Neural cell (in vitro differentiated cells): ENCODE measurements around the gene ISCA2. TPM values are rescaled to one million over a fixed set of nuclear protein-coding genes. Genes with fewer than 3 reads are reported as not detected.

Experiments
- H2AFZ ChIP-seq: fragments of 200-600, 300-800 bp; sonication (generic), shearing (Covaris generic); 2 replicates; pipeline ENCODE4 v1.6.0; 2014; ENCODE audit warnings: low read depth, mild to moderate bottlenecking, antibody characterized with exemption, low read length, moderate library complexity
- H3F3A ChIP-seq: fragments of 200-600 bp; shearing (Covaris generic); 2 replicates; pipeline ENCODE4 v1.6.1; 2016; ENCODE audit warnings: mild to moderate bottlenecking, moderate library complexity, mixed read lengths, antibody characterized with exemption, low read length; ENCODE audit not compliant: insufficient read depth, poor library complexity, severe bottlenecking
- H3K27ac ChIP-seq: fragments of 200-600, 300-800 bp; sonication (generic), shearing (Covaris generic); 2 replicates; pipeline ENCODE4 v1.5.1; 2014; ENCODE audit warnings: mild to moderate bottlenecking, low read length, moderate library complexity
- H3K27me3 ChIP-seq: fragments of 300-800, 200-600 bp; sonication (generic), shearing (Covaris generic); 2 replicates; pipeline ENCODE4 v1.6.0; 2014; ENCODE audit warnings: mild to moderate bottlenecking, low read depth, low read length, moderate library complexity; ENCODE audit not compliant: insufficient read depth
- H3K36me3 ChIP-seq: fragments of 300-800, 200-600 bp; sonication (generic), shearing (Covaris generic); 2 replicates; pipeline ENCODE4 v1.5.1; 2014; ENCODE audit warnings: mild to moderate bottlenecking, antibody characterized with exemption, low read length, moderate library complexity; ENCODE audit not compliant: insufficient read depth
- H3K4me2 ChIP-seq: fragments of 300-800, 200-600 bp; sonication (generic), shearing (Covaris generic); 2 replicates; pipeline ENCODE4 v1.6.0; 2014; ENCODE audit warnings: mild to moderate bottlenecking, low read length
- H3K4me3 ChIP-seq: fragments of 300-800, 200-600 bp; sonication (generic), shearing (Covaris generic); 2 replicates; pipeline ENCODE4 v1.5.1; 2014; ENCODE audit warnings: mild to moderate bottlenecking, low read length, moderate library complexity
- H3K79me2 ChIP-seq: fragments of 200-600 bp; shearing (Covaris generic); replicated peaks from 2 replicates; pipeline ENCODE4 v1.6.0; 2014; ENCODE audit warnings: mild to moderate bottlenecking, low read length, moderate library complexity; ENCODE audit not compliant: insufficient read depth
- H3K9ac ChIP-seq: fragments of 300-800, 200-600 bp; sonication (generic), shearing (Covaris generic); 2 replicates; pipeline ENCODE4 v1.6.1; 2016; ENCODE audit warnings: mild to moderate bottlenecking, low read length, mixed read lengths
- H3K9me2 ChIP-seq: fragments of 200-600 bp; shearing (Covaris generic); 2 replicates; pipeline ENCODE4 v1.6.1; 2016; ENCODE audit warnings: mild to moderate bottlenecking, low read length, mixed read lengths; ENCODE audit not compliant: insufficient read depth
- H3K9me3 ChIP-seq: fragments of 200-600, 300-800 bp; sonication (generic), shearing (Covaris generic); 2 replicates; pipeline ENCODE4 v1.6.1; 2016; ENCODE audit warnings: mild to moderate bottlenecking, mixed run types, low read length, moderate library complexity, mixed read lengths
- H4K20me1 ChIP-seq: fragments of 200-600 bp; shearing (Covaris generic); 2 replicates; pipeline ENCODE4 v1.6.1; 2016; ENCODE audit warnings: mild to moderate bottlenecking, mixed run types; ENCODE audit not compliant: insufficient read depth
- EP300 ChIP-seq: fragments of 450-650 bp; conservative IDR thresholded peaks from 2 replicates; pipeline ENCODE4 v1.6.1; 2014; ENCODE audit warnings: antibody characterized with exemption, mild to moderate bottlenecking, moderate library complexity; ENCODE audit not compliant: poor library complexity, severe bottlenecking
- EZH2 ChIP-seq: fragments of 200-600, 300-800 bp; shearing (Covaris generic), sonication (generic); IDR thresholded peaks from 2 replicates; pipeline ENCODE4 v1.6.1; 2014; ENCODE audit warnings: antibody characterized with exemption, low read length, borderline replicate concordance, mild to moderate bottlenecking; ENCODE audit not compliant: insufficient read depth, poor library complexity, severe bottlenecking
- MXI1 ChIP-seq: fragments of 450-650 bp; conservative IDR thresholded peaks from 2 replicates; pipeline ENCODE4 v1.6.1; 2014; ENCODE audit warnings: antibody characterized with exemption, mild to moderate bottlenecking; ENCODE audit not compliant: poor library complexity, severe bottlenecking
- POLR2AphosphoS5 ChIP-seq: IDR thresholded peaks from 2 replicates; pipeline ENCODE4 v1.6.1; 2012
- RAD21 ChIP-seq: fragments of 450-650 bp; conservative IDR thresholded peaks from 2 replicates; pipeline ENCODE4 v1.6.1; 2014; ENCODE audit warnings: antibody characterized with exemption, mild to moderate bottlenecking, moderate library complexity
- SMC3 ChIP-seq: fragments of 450-650 bp; conservative IDR thresholded peaks from 2 replicates; pipeline ENCODE4 v1.6.1; 2014; ENCODE audit warnings: antibody characterized with exemption, mild to moderate bottlenecking, moderate library complexity; ENCODE audit not compliant: poor library complexity
- TAF1 ChIP-seq: IDR thresholded peaks from 2 replicates; pipeline ENCODE4 v1.6.1; 2012; ENCODE audit warnings: low read depth
- polyA plus RNA-seq: library from polyadenylated mRNA; depleted of rRNA; stranded (reverse); fragments of >200 nt; gene quantifications from 2 replicates; pipeline ENCODE4 v1.2.3, GENCODE V29; 2014
- TF ChIP-seq, protein P1 (sequence below): IDR thresholded peaks from 2 replicates; pipeline ENCODE4 v1.6.1; 2012; ENCODE audit warnings: borderline replicate concordance
- TF ChIP-seq, protein P2 (sequence below): fragments of 450-650 bp; IDR thresholded peaks from 2 replicates; pipeline ENCODE4 v1.5.1; 2014; ENCODE audit warnings: antibody characterized with exemption, mild to moderate bottlenecking, moderate library complexity; ENCODE audit not compliant: poor library complexity, severe bottlenecking

ISCA2 gene
- polyA plus RNA-seq, 1 donor from 2014 or later, result 45.1 TPM

DNA sequence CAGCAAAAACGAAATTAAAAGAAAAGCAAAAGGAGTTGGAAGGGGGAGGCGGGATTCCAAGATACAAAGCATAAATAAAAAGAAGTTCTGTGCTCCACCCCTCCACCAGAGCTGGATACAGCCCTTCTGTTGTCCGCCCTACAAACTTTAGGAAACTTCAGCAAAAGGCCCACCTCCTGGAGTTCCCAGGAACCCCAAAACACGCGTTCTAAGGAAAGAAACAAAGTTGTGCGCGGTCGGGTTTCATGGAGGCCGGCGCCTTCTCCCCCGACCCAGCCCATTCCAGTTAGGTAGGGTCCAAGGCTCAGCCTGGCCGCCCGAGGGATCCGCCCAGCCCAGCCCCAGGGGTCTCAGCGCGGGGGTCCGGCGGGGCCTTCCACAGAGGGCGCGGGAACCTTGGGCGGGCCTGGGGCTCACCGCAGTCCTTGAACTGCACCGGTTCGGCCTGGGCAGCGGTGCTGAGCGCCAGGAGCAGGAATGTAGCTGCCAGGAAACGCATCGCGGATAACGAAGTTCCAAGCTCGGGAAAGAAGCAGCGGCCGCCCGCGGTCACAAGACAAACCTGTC, 706 bp upstream of the ISCA2 start, which contains the start of gene NPC2:
TSS of gene NPC2 (minus strand) at position 530 of the 567 bp plus-strand sequence. CDS start at position 499, 31 bp downstream.
- peaks cover 14% of the 10 kb centered on the region for H3K79me2 ChIP-seq
- no peaks in the 10 kb centered on the region for H3F3A ChIP-seq
- H3K27ac ChIP-seq, result peak within 1 kb of the TSS; percentile 84
- peak within 1 kb of the TSS; percentile 92 for H3K4me2 ChIP-seq
- H3K4me3 ChIP-seq, result peak within 1 kb of the TSS; percentile 92
- H2AFZ ChIP-seq, result peak within 1 kb of the TSS; percentile 100
- peak within 1 kb of the TSS; percentile 88 for H3K9ac ChIP-seq
- no peaks in the 10 kb centered on the region for H3K9me3 ChIP-seq
- TF ChIP-seq MXI1 (peak; percentile 11), SMC3 (no peak)
- H3K9me2 ChIP-seq, result no peaks in the 10 kb centered on the region
- peaks cover 17% of the 10 kb centered on the region for H3K27me3 ChIP-seq
- H4K20me1 ChIP-seq, result no peaks in the 10 kb centered on the region
- no peaks in the 10 kb centered on the region for H3K36me3 ChIP-seq

- no peak overlapping the region for H3K27ac ChIP-seq
- no peaks in the 10 kb centered on the region for H4K20me1 ChIP-seq
- H3K4me2 ChIP-seq, result no peak overlapping the region
- H3K9ac ChIP-seq, result no peak overlapping the region
- no peaks in the 10 kb centered on the region for H3F3A ChIP-seq
- peak overlapping the region; percentile 92 for H3K4me3 ChIP-seq
- no peaks in the 10 kb centered on the region for H3K9me2 ChIP-seq
- no peak overlapping the region for H2AFZ ChIP-seq
- no peaks in the 10 kb centered on the region for H3K36me3 ChIP-seq
- no peaks in the 10 kb centered on the region for H3K9me3 ChIP-seq
- H3K79me2 ChIP-seq, result peaks cover 14% of the 10 kb centered on the region
- no peak for TF ChIP-seq EZH2
- TF ChIP-seq, protein P1, sequence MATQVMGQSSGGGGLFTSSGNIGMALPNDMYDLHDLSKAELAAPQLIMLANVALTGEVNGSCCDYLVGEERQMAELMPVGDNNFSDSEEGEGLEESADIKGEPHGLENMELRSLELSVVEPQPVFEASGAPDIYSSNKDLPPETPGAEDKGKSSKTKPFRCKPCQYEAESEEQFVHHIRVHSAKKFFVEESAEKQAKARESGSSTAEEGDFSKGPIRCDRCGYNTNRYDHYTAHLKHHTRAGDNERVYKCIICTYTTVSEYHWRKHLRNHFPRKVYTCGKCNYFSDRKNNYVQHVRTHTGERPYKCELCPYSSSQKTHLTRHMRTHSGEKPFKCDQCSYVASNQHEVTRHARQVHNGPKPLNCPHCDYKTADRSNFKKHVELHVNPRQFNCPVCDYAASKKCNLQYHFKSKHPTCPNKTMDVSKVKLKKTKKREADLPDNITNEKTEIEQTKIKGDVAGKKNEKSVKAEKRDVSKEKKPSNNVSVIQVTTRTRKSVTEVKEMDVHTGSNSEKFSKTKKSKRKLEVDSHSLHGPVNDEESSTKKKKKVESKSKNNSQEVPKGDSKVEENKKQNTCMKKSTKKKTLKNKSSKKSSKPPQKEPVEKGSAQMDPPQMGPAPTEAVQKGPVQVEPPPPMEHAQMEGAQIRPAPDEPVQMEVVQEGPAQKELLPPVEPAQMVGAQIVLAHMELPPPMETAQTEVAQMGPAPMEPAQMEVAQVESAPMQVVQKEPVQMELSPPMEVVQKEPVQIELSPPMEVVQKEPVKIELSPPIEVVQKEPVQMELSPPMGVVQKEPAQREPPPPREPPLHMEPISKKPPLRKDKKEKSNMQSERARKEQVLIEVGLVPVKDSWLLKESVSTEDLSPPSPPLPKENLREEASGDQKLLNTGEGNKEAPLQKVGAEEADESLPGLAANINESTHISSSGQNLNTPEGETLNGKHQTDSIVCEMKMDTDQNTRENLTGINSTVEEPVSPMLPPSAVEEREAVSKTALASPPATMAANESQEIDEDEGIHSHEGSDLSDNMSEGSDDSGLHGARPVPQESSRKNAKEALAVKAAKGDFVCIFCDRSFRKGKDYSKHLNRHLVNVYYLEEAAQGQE, result no peak
- TF ChIP-seq POLR2AphosphoS5, result no peak
- TF ChIP-seq, protein P2, sequence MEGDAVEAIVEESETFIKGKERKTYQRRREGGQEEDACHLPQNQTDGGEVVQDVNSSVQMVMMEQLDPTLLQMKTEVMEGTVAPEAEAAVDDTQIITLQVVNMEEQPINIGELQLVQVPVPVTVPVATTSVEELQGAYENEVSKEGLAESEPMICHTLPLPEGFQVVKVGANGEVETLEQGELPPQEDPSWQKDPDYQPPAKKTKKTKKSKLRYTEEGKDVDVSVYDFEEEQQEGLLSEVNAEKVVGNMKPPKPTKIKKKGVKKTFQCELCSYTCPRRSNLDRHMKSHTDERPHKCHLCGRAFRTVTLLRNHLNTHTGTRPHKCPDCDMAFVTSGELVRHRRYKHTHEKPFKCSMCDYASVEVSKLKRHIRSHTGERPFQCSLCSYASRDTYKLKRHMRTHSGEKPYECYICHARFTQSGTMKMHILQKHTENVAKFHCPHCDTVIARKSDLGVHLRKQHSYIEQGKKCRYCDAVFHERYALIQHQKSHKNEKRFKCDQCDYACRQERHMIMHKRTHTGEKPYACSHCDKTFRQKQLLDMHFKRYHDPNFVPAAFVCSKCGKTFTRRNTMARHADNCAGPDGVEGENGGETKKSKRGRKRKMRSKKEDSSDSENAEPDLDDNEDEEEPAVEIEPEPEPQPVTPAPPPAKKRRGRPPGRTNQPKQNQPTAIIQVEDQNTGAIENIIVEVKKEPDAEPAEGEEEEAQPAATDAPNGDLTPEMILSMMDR, result no peak
- TF ChIP-seq TAF1, result no peak
- peaks cover 17% of the 10 kb centered on the region for H3K27me3 ChIP-seq
These were observed 1.8 kb downstream of the ISCA2 start for GRCh38 chr14:74495356-74495755.

GRCh38 chr14:74500417-74501134, 7.0 kb downstream of the ISCA2 start:
- H3K9ac ChIP-seq, result peak overlapping the region; percentile 52

More at GRCh38 chr14:74500417-74501134, 7.0 kb downstream of the ISCA2 start:
- Histone ChIP-seq H3K36me3 (no peaks in the 10 kb centered on the region), H4K20me1 (no peaks in the 10 kb centered on the region), H3K4me2 (no peak overlapping the region), H3K9me2 (no peaks in the 10 kb centered on the region), H3K9me3 (no peaks in the 10 kb centered on the region), H3K4me3 (peak overlapping the region; percentile 12), H3K27me3 (no peaks in the 10 kb centered on the region), H2AFZ (peak overlapping the region; percentile 33), H3K27ac (peak overlapping the region; percentile 68), H3K79me2 (no peaks in the 10 kb centered on the region), H3F3A (no peaks in the 10 kb centered on the region)
- TF ChIP-seq TAF1 (no peak), RAD21 (no peak), EZH2 (no peak), EP300 (peak; percentile 52), POLR2AphosphoS5 (peak; percentile 43)
